ENCODE results near the gene CROCC2.

The CROCC2 gene

DNA sequence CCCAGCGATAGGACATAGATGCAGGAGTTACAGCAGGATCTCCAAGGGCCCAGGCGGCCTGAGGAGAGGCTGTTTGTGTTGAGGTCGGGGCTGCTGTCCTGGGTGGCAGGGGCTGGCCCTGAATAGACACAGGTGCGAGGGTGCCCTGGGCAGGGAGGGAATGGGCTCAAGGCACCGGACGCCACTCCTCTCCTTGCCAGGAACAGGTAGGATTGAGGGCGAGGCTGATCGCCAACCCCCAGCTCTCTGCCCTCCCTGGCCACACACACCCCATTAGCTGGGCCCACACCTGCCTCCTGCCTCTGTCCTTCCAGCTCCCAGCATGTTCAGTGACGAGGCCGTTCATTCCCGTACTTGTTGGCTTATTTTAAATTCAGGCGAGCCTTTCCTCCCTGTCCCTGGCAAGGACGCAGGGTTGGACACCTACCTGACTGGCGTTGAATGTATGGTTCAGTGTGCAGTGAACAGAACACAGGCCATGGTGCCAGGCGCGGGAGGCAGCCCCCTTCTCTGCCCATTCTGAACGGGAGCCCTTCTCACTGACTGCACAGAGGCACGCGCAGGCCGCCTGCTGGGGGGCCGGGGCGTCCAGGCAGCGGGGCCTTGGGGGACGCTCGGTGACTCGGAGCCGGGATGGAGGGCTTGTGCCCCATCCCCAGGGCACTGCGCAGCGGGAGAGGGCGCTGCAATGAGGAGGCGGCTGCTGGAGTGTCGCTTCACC lies 51.0 kb downstream of the CROCC2 start:
- H3K27ac ChIP-seq, result no peak overlapping the region
- ChIA-PET CTCF (no interaction called here), POLR2A (ENCODE audit: low non-redundant PET) (no interaction called here)
- TF ChIP-seq, protein P1, sequence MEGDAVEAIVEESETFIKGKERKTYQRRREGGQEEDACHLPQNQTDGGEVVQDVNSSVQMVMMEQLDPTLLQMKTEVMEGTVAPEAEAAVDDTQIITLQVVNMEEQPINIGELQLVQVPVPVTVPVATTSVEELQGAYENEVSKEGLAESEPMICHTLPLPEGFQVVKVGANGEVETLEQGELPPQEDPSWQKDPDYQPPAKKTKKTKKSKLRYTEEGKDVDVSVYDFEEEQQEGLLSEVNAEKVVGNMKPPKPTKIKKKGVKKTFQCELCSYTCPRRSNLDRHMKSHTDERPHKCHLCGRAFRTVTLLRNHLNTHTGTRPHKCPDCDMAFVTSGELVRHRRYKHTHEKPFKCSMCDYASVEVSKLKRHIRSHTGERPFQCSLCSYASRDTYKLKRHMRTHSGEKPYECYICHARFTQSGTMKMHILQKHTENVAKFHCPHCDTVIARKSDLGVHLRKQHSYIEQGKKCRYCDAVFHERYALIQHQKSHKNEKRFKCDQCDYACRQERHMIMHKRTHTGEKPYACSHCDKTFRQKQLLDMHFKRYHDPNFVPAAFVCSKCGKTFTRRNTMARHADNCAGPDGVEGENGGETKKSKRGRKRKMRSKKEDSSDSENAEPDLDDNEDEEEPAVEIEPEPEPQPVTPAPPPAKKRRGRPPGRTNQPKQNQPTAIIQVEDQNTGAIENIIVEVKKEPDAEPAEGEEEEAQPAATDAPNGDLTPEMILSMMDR (conservative IDR thresholded peaks at IDR 0.05; ENCODE audit: low read depth), result no peak
- DNase-seq (ENCODE audit: low spot score), result no peak

DNA sequence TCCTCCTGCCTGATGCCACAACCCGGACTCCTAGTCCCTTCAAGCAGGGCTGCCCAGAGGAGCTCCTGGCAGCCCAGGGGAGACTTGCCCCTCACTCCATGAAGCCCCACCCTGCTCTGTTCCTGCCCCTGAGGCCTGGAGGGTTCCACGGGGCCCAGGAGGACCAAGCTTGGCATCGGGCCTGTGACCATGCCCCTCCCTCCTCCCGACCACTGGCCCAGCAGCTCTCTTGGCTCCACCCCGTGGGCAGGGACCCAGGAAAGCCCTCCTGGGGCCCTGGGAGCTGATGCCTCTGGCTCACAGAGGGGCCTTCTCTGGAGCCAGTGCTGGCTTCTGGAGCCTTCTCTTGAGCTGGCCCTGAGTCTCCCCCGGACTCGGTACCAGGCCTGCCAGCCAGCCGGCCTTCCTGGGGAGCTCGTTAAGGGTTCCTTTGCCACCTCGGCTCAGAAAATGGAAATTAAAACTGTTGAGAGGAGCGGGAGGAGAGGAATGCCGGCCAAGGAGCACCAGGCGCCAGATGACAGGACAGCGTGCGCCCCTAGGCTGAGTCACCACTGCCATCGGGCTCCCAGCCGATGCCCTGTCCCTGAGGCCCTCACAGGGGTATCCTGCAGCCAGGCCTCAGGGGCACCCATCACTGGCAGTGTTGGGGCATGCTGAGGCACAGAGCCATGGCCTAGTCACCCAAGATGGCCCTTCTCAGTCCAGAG lies 51.7 kb downstream of the CROCC2 start:
- TF ChIP-seq, protein P1 (conservative IDR thresholded peaks at IDR 0.05; ENCODE audit: low read depth), result no peak
- POLR2A ChIA-PET (ENCODE audit: low non-redundant PET), result no interaction called here
- H3K27ac ChIP-seq, result 0 out of 2 replicates have a peak overlapping the region, but pooled peaks have one; percentile 21
- CTCF ChIA-PET, result interaction anchor here (0.6 kb wide), 1 partner anchor 1218 kb away, joined by 3 read pairs; no protein-coding TSS in a partner anchor
- no peak for DNase-seq (ENCODE audit: low spot score)

DNA sequence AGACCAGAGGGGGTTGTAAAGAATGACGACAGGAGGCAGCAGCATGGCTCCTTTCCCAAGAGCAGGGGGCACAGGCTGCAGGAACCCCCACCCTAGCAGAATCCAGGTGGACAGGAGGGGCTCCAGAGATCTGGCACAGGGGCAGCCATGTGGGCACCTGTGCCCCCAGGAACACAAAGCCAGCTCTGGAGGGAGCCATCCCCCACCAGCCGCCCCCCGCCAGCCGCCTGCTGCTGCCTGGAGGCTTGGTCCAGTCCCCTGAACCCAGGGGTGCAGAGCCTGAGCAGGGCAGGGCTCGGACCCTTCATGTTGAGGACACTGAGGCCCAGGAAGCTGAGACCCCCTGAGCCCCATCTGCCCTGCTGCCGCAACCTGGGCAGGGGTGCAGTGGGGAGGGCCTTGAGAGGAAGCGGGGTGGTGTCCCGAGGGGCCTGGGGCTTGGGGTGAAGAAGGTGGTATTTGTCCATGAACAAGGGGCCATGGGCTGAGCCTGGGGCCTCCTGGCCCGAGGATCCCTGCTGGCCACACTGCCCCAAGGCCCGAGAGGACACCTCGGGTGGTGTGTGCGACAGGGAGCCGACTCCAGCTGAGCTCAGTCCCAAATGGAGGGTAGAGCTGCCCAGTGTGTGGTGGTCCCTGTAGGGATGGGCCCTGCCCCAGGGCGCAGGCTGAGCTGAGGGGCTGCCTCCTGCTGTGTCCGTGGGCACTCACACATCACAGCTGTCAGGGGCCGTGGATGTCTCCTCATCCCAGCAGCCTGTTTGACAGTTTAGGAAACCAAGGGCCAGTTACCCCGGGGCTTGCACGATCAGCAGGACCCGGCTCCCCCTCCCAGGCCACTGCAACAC lies 52.5 kb downstream of the CROCC2 start:
- CTCF ChIA-PET, result interaction anchor here (0.6 kb wide), 1 partner anchor 1218 kb away, joined by 3 read pairs; no protein-coding TSS in a partner anchor
- POLR2A ChIA-PET (ENCODE audit: low non-redundant PET), result no interaction called here

DNA sequence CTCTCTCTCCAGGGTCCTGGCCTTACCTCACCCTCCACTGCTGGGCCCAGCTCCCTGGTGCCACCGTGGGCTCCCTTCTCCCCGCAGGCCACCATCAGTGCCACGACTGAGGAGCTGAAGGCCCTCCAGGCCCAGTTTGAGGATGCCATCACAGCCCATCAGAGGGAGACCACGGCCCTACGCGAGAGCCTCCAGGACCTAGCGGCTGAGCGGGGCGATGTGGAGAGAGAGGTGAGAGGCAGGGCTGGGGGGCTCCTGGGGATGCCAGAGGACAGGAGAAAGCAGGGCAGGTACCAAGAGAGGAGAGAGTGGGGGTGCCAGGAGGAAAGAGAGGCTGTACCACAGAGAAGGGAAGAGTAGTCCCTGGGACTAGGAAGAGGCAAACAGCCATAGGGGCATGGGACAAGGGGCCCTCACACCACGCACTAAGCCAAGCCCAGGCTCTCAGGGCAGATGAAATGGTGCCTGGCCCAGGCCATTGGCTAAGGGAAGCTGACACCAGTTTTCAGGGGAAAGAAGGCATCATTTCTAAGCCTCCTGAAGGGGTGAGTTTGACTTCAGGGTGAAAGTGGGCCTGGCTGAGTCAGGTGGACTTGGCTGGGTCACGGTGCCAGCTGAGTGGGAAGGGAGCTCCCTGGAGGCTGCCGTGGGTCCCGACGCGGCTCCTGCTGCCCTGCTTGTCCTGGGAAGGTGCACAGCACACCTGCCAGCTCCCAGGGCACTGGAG lies 53.2 kb downstream of the CROCC2 start:
- CTCF ChIA-PET, result no interaction called here
- TF ChIP-seq, protein P1 (conservative IDR thresholded peaks at IDR 0.05; ENCODE audit: low read depth), result no peak
- POLR2A ChIA-PET (ENCODE audit: low non-redundant PET), result no interaction called here
- no peak for DNase-seq (ENCODE audit: low spot score)
- H3K27ac ChIP-seq, result peak overlapping the region; percentile 71

More for the DNA sequence above, 52.5 kb downstream of the CROCC2 start:
- H3K27ac ChIP-seq, result peak overlapping the region; percentile 71; the same call in 1 of the 2 replicates
- DNase-seq (ENCODE audit: low spot score), result no peak
- TF ChIP-seq, protein P1 (conservative IDR thresholded peaks at IDR 0.05; ENCODE audit: low read depth), result no peak

DNA sequence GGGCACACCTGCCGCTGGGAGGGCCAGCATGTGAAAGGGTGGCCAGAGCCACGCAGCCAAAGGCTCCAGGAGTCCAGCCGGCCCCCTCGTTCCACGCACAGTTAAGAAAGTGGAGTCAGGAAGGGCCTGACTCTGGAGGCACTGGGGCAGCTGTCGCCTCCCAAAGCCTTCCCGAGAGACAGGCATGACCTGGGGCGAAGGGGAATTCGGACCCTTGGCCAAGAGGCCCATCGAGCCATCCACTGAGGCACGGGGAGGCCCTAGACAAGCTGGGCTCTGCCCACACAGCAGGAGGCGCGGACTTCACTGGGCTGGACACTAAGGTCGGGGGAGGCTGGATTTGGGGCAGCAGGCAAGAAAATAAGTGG lies 53.8 kb downstream of the CROCC2 start:
- TF ChIP-seq, protein P1 (conservative IDR thresholded peaks at IDR 0.05; ENCODE audit: low read depth), result no peak
- no peak for DNase-seq (ENCODE audit: low spot score)
- CTCF ChIA-PET, result interaction anchor here (0.6 kb wide), 1 partner anchor 62 kb away, joined by 3 read pairs; no protein-coding TSS in a partner anchor
- POLR2A ChIA-PET (ENCODE audit: low non-redundant PET), result no interaction called here
- peak overlapping the region; percentile 71 for H3K27ac ChIP-seq

Measured in RWPE1 (cell line).